Fibroblast of pulmonary artery (primary cell): ENCODE measurements around the gene NKAIN1.

ENCODE experiments used
- DNase-seq: peaks from one replicate; pipeline ENCODE4 v3.0.0-alpha.2; 2010; ENCODE audit warnings: low read depth
- H3K4me3 ChIP-seq: replicated peaks from 2 replicates; pipeline ENCODE4 v1.5.1; 2011; ENCODE audit warnings: low read depth, mild to moderate bottlenecking, control low read depth, low read length, moderate library complexity
- TF ChIP-seq, protein P1 (sequence below): IDR thresholded peaks from 2 replicates; pipeline ENCODE4 v1.5.1; 2011; ENCODE audit warnings: mild to moderate bottlenecking, control low read depth, low read length, inconsistent platforms; ENCODE audit errors: missing control alignments

The NKAIN1 gene

DNA sequence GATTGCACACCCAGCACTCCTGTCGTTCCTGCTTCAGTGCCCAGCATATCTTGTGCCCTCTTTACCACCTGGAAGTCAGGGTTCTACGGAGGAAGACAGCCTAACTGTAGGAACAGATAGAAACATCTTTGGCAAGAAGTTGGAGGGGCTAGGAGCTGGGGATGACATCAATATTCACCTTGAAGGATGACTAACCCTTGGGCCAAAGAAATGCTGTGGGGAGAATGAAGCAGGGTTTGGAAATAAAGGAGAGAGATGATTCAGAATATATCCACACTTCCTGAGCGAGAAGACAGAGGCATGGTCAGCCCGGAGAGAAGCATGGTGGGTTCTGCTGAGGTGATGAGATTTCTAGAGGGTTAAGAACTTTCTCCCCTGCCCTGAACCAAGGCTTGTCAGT, 4.6 kb upstream of the NKAIN1 start:
- peak; percentile 27 for DNase-seq
- no peak overlapping the region for H3K4me3 ChIP-seq
- TF ChIP-seq, protein P1, sequence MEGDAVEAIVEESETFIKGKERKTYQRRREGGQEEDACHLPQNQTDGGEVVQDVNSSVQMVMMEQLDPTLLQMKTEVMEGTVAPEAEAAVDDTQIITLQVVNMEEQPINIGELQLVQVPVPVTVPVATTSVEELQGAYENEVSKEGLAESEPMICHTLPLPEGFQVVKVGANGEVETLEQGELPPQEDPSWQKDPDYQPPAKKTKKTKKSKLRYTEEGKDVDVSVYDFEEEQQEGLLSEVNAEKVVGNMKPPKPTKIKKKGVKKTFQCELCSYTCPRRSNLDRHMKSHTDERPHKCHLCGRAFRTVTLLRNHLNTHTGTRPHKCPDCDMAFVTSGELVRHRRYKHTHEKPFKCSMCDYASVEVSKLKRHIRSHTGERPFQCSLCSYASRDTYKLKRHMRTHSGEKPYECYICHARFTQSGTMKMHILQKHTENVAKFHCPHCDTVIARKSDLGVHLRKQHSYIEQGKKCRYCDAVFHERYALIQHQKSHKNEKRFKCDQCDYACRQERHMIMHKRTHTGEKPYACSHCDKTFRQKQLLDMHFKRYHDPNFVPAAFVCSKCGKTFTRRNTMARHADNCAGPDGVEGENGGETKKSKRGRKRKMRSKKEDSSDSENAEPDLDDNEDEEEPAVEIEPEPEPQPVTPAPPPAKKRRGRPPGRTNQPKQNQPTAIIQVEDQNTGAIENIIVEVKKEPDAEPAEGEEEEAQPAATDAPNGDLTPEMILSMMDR, result no peak

DNA sequence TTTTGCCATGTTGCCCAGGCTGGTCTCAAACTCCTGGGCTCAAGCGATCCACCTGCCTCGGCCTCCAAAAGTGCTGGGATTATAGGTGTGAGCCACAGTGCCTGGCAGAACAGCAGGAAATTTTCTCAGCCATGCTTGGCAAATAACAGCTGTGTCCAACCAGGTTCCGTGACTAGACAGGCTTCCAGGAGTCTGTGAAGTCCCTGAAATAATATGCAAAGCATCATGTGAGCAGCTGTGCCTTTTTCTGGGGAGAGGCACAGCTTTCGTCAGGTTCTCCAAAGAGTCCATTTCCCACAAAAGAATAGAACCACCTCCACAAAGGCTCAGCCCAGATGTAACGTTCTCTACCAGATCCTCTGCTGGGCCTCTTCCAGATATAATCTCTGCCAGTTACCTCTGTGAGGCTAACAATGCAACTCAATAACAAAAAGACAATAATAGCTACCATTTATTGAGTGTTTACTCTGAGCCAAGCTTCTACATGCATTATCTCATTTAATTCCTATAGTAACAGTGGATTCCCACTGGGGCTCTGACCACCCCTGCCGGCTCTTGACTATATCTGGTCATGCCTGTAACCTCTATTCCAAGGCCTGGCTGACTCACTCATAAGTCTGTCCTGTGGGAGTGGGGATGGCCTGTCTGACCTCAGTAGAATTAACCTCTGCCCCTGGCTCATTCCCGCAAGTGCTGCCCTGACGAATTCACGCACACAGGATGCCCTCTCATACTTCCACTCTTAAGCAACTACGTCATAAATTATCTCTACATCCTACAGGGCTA, 4.0 kb upstream of the NKAIN1 start:
- DNase-seq, result peak; percentile 34
- H3K4me3 ChIP-seq, result no peak overlapping the region
- TF ChIP-seq, protein P1, result no peak

DNA sequence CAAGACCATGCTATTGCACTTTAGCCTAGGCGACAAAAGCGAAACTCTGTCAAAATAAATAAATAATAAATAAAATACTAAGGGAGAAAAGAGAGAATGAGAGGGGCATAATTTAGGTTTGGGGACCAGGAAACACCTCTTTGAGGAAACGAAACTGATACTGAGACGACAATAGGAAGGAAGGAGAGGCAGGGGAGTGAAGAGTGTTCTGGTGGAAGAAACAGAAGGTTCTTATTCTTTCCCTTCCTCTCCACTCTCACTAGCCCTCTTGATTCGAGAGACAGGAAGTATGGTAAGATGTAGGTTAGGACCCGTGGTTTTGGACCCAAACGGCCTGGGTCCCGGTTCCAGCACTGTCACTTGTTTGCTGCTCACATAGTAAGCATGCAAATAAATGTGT, 1.6 kb upstream of the NKAIN1 start:
- TF ChIP-seq, protein P1, result no peak
- no peak overlapping the region for H3K4me3 ChIP-seq
- DNase-seq, result no peak

DNA sequence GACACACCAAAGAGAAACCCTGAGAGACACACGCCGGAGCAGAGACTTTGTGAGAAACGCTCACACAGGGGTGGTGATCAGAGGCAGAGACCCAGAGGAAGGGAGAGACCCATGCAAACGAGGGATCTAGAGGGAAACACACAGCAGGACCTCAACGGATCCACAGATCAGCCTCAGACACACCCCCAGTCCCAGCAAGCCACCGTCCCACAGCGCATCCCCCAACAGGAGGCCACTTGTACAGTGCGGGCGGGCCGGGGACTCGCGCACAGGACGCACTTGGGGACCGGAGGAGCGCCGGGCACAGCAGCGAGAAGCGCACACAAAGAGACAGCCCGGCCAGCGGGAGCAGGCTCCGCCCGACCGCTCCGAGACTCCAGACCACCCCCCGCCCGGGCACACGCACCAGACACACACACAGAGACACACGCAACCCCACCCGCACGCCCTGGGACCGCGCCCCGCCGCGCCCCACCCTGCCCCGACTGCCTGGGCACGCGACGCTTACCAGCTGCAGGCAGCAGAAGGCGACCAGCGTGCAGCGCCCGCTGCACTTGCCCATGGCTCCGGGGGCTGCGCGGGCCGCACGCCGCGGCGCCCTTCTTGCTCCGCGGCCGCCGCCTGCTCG, 587 bp downstream of the NKAIN1 start:
- H3K4me3 ChIP-seq, result peak overlapping the region; percentile 27
- TF ChIP-seq, protein P1, result no peak
- DNase-seq, result no peak

DNA sequence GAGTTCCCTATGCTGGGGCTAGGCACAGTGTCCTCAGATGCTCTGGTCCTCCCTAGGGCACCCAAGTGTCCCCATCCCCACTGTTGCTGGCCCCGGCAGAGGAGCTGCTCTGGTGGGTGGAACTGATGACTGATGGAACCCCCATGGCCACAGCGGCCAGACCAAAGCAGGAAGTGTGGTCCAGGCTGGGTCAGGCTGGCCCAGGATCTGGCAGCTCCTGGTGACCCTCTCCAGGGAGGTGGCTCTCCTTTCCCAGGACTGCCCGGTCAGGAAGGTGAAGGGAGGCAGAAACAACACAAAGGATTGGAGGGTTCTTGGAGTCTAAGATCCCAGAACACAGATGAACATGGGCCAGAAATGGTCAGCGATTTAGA, 1.1 kb downstream of the NKAIN1 start:
- TF ChIP-seq, protein P1, result no peak
- no peak overlapping the region for H3K4me3 ChIP-seq
- DNase-seq, result no peak

DNA sequence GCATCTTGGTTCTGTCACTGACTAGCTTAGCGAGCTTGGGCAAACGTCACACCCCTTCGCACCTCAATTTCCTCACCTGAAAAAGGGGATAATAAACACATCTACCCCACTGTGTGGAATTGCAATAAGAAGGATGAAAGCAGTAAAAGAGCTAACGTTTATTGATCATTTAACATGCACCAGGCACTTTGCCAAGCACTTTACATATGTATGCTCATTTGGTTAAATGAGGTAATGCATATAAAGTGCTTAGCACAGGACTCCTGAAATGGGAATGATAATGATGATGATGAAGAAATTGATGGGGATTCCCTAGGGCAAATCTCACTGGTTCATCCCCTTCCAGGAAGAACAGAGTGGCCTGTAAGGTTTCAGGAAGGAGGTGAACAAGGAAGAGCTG, 4.8 kb downstream of the NKAIN1 start:
- DNase-seq, result no peak
- H3K4me3 ChIP-seq, result no peak overlapping the region
- TF ChIP-seq, protein P1, result no peak

DNA sequence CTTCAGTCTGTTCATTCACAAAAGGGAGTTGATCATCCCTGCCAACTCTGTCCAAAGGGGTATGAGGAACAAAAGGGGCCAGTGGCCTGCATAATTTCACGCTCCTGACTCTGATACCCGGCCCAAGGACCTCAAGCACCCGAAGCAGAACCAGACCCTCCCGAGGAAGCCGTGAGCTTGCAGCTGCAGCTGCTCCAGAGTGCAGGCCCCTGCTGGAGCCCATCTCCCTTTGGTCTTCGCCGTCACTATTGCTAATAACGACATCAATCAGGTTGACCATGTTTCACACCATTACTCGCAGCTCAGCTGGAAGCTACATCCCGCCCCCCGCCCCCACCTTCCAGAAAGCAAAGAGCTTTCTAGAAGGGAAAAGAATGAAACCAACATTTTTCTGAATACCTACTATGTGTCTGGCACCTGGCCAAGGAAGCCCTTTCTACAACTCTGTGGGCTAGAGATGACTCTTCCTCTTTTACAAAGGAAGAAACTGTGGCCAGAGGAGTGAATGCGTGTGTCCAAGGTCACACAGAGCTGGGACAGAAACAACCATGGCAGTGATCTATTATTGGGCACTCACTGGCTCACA, 5.5 kb downstream of the NKAIN1 start:
- TF ChIP-seq, protein P1, result no peak

More for the DNA sequence above, 5.5 kb downstream of the NKAIN1 start:
- no peak for DNase-seq
- no peak overlapping the region for H3K4me3 ChIP-seq
